GM23248 (cell line): ENCODE measurements around the gene NCOA7.

ENCODE experiments used
- EZH2 ChIP-seq: fragments of 200-600 bp; sonication (generic); IDR thresholded peaks from 2 replicates; pipeline ENCODE4 v1.6.1; 2018; ENCODE audit warnings: antibody characterized with exemption, mild to moderate bottlenecking; ENCODE audit not compliant: insufficient read depth, poor library complexity, severe bottlenecking
- EZH2phosphoT487 ChIP-seq: fragments of 200-600 bp; sonication (generic); IDR thresholded peaks from 2 replicates; pipeline ENCODE4 v1.6.1; 2018; ENCODE audit warnings: antibody characterized with exemption, moderate library complexity, mild to moderate bottlenecking, low read depth; ENCODE audit not compliant: insufficient read depth

GRCh38 chr6:125804264-125804663 is 13.5 kb downstream of the NCOA7 start:
- TF ChIP-seq EZH2 (no peak), EZH2phosphoT487 (no peak)
